Neural cell (in vitro differentiated cells): ENCODE measurements around the gene CFAP92. TPM values are rescaled to one million over a fixed set of nuclear protein-coding genes. Genes with fewer than 3 reads are reported as not detected.

Experiments used
- H2AFZ ChIP-seq: fragments of 200-600, 300-800 bp; sonication (generic), shearing (Covaris generic); 2 replicates; pipeline ENCODE4 v1.6.0; 2014; ENCODE audit warnings: low read depth, mild to moderate bottlenecking, antibody characterized with exemption, low read length, moderate library complexity
- H3F3A ChIP-seq: fragments of 200-600 bp; shearing (Covaris generic); 2 replicates; pipeline ENCODE4 v1.6.1; 2016; ENCODE audit warnings: mild to moderate bottlenecking, moderate library complexity, mixed read lengths, antibody characterized with exemption, low read length; ENCODE audit not compliant: insufficient read depth, poor library complexity, severe bottlenecking
- H3K27ac ChIP-seq: fragments of 200-600, 300-800 bp; sonication (generic), shearing (Covaris generic); 2 replicates; pipeline ENCODE4 v1.5.1; 2014; ENCODE audit warnings: mild to moderate bottlenecking, low read length, moderate library complexity
- H3K27me3 ChIP-seq: fragments of 300-800, 200-600 bp; sonication (generic), shearing (Covaris generic); 2 replicates; pipeline ENCODE4 v1.6.0; 2014; ENCODE audit warnings: mild to moderate bottlenecking, low read depth, low read length, moderate library complexity; ENCODE audit not compliant: insufficient read depth
- H3K36me3 ChIP-seq: fragments of 300-800, 200-600 bp; sonication (generic), shearing (Covaris generic); 2 replicates; pipeline ENCODE4 v1.5.1; 2014; ENCODE audit warnings: mild to moderate bottlenecking, antibody characterized with exemption, low read length, moderate library complexity; ENCODE audit not compliant: insufficient read depth
- H3K4me2 ChIP-seq: fragments of 300-800, 200-600 bp; sonication (generic), shearing (Covaris generic); 2 replicates; pipeline ENCODE4 v1.6.0; 2014; ENCODE audit warnings: mild to moderate bottlenecking, low read length
- H3K4me3 ChIP-seq: fragments of 300-800, 200-600 bp; sonication (generic), shearing (Covaris generic); 2 replicates; pipeline ENCODE4 v1.5.1; 2014; ENCODE audit warnings: mild to moderate bottlenecking, low read length, moderate library complexity
- H3K79me2 ChIP-seq: fragments of 200-600 bp; shearing (Covaris generic); replicated peaks from 2 replicates; pipeline ENCODE4 v1.6.0; 2014; ENCODE audit warnings: mild to moderate bottlenecking, low read length, moderate library complexity; ENCODE audit not compliant: insufficient read depth
- H3K9ac ChIP-seq: fragments of 300-800, 200-600 bp; sonication (generic), shearing (Covaris generic); 2 replicates; pipeline ENCODE4 v1.6.1; 2016; ENCODE audit warnings: mild to moderate bottlenecking, low read length, mixed read lengths
- H3K9me2 ChIP-seq: fragments of 200-600 bp; shearing (Covaris generic); 2 replicates; pipeline ENCODE4 v1.6.1; 2016; ENCODE audit warnings: mild to moderate bottlenecking, low read length, mixed read lengths; ENCODE audit not compliant: insufficient read depth
- H3K9me3 ChIP-seq: fragments of 200-600, 300-800 bp; sonication (generic), shearing (Covaris generic); 2 replicates; pipeline ENCODE4 v1.6.1; 2016; ENCODE audit warnings: mild to moderate bottlenecking, mixed run types, low read length, moderate library complexity, mixed read lengths
- H4K20me1 ChIP-seq: fragments of 200-600 bp; shearing (Covaris generic); 2 replicates; pipeline ENCODE4 v1.6.1; 2016; ENCODE audit warnings: mild to moderate bottlenecking, mixed run types; ENCODE audit not compliant: insufficient read depth
- EP300 ChIP-seq: fragments of 450-650 bp; conservative IDR thresholded peaks from 2 replicates; pipeline ENCODE4 v1.6.1; 2014; ENCODE audit warnings: antibody characterized with exemption, mild to moderate bottlenecking, moderate library complexity; ENCODE audit not compliant: poor library complexity, severe bottlenecking
- EZH2 ChIP-seq: fragments of 200-600, 300-800 bp; shearing (Covaris generic), sonication (generic); IDR thresholded peaks from 2 replicates; pipeline ENCODE4 v1.6.1; 2014; ENCODE audit warnings: antibody characterized with exemption, low read length, borderline replicate concordance, mild to moderate bottlenecking; ENCODE audit not compliant: insufficient read depth, poor library complexity, severe bottlenecking
- MXI1 ChIP-seq: fragments of 450-650 bp; conservative IDR thresholded peaks from 2 replicates; pipeline ENCODE4 v1.6.1; 2014; ENCODE audit warnings: antibody characterized with exemption, mild to moderate bottlenecking; ENCODE audit not compliant: poor library complexity, severe bottlenecking
- POLR2AphosphoS5 ChIP-seq: IDR thresholded peaks from 2 replicates; pipeline ENCODE4 v1.6.1; 2012
- RAD21 ChIP-seq: fragments of 450-650 bp; conservative IDR thresholded peaks from 2 replicates; pipeline ENCODE4 v1.6.1; 2014; ENCODE audit warnings: antibody characterized with exemption, mild to moderate bottlenecking, moderate library complexity
- SMC3 ChIP-seq: fragments of 450-650 bp; conservative IDR thresholded peaks from 2 replicates; pipeline ENCODE4 v1.6.1; 2014; ENCODE audit warnings: antibody characterized with exemption, mild to moderate bottlenecking, moderate library complexity; ENCODE audit not compliant: poor library complexity
- TAF1 ChIP-seq: IDR thresholded peaks from 2 replicates; pipeline ENCODE4 v1.6.1; 2012; ENCODE audit warnings: low read depth
- polyA plus RNA-seq: library from polyadenylated mRNA; depleted of rRNA; stranded (reverse); fragments of >200 nt; gene quantifications from 2 replicates; pipeline ENCODE4 v1.2.3, GENCODE V29; 2014
- TF ChIP-seq, protein P1 (sequence below): fragments of 450-650 bp; IDR thresholded peaks from 2 replicates; pipeline ENCODE4 v1.5.1; 2014; ENCODE audit warnings: antibody characterized with exemption, mild to moderate bottlenecking, moderate library complexity; ENCODE audit not compliant: poor library complexity, severe bottlenecking
- TF ChIP-seq, protein P2 (sequence below): IDR thresholded peaks from 2 replicates; pipeline ENCODE4 v1.6.1; 2012; ENCODE audit warnings: borderline replicate concordance

The CFAP92 gene
- polyA plus RNA-seq, 1 donor from 2014 or later = 0.69 TPM

DNA sequence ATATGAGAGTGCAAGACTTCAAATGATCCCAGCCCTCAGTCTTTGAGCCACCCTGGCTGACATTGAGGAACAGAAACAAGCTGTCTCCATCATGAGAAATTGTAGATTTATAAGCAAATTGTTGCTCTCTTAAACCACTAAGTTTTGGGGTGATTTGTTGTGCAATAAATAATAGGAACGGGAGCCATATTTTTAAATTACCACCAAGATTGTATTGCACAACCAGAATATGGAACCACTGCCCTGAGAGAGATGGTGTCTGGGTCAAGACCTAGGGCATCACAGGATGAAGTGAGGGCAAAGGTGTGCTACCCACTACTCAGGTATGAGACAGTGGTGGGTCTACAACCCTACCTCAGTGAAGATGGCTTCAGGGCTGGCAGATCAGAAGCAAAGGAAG, 2.3 kb upstream of the CFAP92 start:
- H3K9me3 ChIP-seq = no peaks in the 10 kb centered on the region
- TF ChIP-seq EP300 (no peak), POLR2AphosphoS5 (no peak), RAD21 (no peak), EZH2 (no peak)
- no peaks in the 10 kb centered on the region for H3K9me2 ChIP-seq

DNA sequence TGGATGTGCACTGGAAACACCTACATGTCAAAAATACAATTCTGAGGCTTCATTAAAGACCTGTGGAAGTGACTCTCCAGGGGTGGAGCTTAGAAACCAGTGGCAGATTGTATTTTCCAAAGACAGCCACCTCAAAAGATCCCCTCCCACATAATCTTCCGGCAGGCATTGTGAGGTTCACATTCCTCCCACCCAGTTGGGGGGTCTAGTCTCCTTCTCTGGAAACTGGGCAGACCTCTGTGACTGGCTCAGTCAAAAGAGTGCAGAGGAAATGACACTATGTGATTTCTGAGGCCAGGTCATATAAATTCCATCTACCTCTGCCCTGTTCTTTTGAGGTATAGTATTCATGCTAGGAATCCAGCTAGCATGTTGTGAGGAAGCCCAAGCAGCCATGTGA, 1.9 kb upstream of the CFAP92 start:
- Histone ChIP-seq H3F3A (no peaks in the 10 kb centered on the region), H3K79me2 (no peaks in the 10 kb centered on the region), H3K9me3 (no peaks in the 10 kb centered on the region), H3K36me3 (no peaks in the 10 kb centered on the region), H3K4me2 (no peak overlapping the region), H2AFZ (no peak overlapping the region), H3K9me2 (no peaks in the 10 kb centered on the region), H3K9ac (no peak overlapping the region), H3K4me3 (no peak overlapping the region), H3K27ac (no peak overlapping the region), H4K20me1 (no peaks in the 10 kb centered on the region), H3K27me3 (peaks cover 9% of the 10 kb centered on the region)
- TF ChIP-seq SMC3 (no peak), POLR2AphosphoS5 (no peak), RAD21 (no peak), EP300 (no peak), MXI1 (no peak), TAF1 (no peak), EZH2 (no peak)
- TF ChIP-seq, protein P1, sequence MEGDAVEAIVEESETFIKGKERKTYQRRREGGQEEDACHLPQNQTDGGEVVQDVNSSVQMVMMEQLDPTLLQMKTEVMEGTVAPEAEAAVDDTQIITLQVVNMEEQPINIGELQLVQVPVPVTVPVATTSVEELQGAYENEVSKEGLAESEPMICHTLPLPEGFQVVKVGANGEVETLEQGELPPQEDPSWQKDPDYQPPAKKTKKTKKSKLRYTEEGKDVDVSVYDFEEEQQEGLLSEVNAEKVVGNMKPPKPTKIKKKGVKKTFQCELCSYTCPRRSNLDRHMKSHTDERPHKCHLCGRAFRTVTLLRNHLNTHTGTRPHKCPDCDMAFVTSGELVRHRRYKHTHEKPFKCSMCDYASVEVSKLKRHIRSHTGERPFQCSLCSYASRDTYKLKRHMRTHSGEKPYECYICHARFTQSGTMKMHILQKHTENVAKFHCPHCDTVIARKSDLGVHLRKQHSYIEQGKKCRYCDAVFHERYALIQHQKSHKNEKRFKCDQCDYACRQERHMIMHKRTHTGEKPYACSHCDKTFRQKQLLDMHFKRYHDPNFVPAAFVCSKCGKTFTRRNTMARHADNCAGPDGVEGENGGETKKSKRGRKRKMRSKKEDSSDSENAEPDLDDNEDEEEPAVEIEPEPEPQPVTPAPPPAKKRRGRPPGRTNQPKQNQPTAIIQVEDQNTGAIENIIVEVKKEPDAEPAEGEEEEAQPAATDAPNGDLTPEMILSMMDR = no peak
- TF ChIP-seq, protein P2, sequence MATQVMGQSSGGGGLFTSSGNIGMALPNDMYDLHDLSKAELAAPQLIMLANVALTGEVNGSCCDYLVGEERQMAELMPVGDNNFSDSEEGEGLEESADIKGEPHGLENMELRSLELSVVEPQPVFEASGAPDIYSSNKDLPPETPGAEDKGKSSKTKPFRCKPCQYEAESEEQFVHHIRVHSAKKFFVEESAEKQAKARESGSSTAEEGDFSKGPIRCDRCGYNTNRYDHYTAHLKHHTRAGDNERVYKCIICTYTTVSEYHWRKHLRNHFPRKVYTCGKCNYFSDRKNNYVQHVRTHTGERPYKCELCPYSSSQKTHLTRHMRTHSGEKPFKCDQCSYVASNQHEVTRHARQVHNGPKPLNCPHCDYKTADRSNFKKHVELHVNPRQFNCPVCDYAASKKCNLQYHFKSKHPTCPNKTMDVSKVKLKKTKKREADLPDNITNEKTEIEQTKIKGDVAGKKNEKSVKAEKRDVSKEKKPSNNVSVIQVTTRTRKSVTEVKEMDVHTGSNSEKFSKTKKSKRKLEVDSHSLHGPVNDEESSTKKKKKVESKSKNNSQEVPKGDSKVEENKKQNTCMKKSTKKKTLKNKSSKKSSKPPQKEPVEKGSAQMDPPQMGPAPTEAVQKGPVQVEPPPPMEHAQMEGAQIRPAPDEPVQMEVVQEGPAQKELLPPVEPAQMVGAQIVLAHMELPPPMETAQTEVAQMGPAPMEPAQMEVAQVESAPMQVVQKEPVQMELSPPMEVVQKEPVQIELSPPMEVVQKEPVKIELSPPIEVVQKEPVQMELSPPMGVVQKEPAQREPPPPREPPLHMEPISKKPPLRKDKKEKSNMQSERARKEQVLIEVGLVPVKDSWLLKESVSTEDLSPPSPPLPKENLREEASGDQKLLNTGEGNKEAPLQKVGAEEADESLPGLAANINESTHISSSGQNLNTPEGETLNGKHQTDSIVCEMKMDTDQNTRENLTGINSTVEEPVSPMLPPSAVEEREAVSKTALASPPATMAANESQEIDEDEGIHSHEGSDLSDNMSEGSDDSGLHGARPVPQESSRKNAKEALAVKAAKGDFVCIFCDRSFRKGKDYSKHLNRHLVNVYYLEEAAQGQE = no peak

More for the DNA sequence above, 2.3 kb upstream of the CFAP92 start:
- Histone ChIP-seq H3K27me3 (peaks cover 14% of the 10 kb centered on the region), H4K20me1 (no peaks in the 10 kb centered on the region), H3F3A (no peaks in the 10 kb centered on the region), H3K4me3 (no peak overlapping the region), H3K4me2 (no peak overlapping the region), H3K9ac (no peak overlapping the region), H3K79me2 (no peaks in the 10 kb centered on the region), H2AFZ (no peak overlapping the region), H3K27ac (no peak overlapping the region), H3K36me3 (no peaks in the 10 kb centered on the region)
